Measurements from ENCODE around the gene VWA2. TPM values are rescaled to one million over a fixed set of nuclear protein-coding genes. Genes with fewer than 3 reads are reported as not detected.

The VWA2 gene
- total and polyA plus RNA-seq, 2 donors (not counting 3 experiments of a cell fraction or from before 2014, with no cell fraction given) = not detected

- Histone ChIP-seq H3K4me2 (ENCODE audit: insufficient read depth, low read length) (no peak overlapping the region), H3K4me3 (replicated peaks in 1 of 3; ENCODE audit: insufficient read depth in 1 of 3, low read depth in 1 of 3, low read length in 3 of 3) (no peak overlapping the region), H3K79me2 (ENCODE audit: control insufficient read depth, insufficient read depth, low read length) (no peaks in the 10 kb centered on the region), H3K9me3 (replicated peaks; ENCODE audit: control insufficient read depth, insufficient read depth, low read length) (no peaks in the 10 kb centered on the region), H2AFZ (ENCODE audit: low read depth, low read length) (no peak overlapping the region), H3K36me3 (ENCODE audit: control insufficient read depth in 2 of 2, extremely low read depth in 1 of 2, insufficient read depth in 2 of 2, low read length in 2 of 2) (no peaks in the 10 kb centered on the region), H3K27me3 (ENCODE audit: control insufficient read depth in 2 of 2, insufficient read depth in 2 of 2, low read length in 2 of 2) (peaks cover 0 to 12% of the 10 kb centered on the region in 2 experiments), H3K9ac (replicated peaks; ENCODE audit: extremely low read depth, insufficient read depth, low read length) (no peak overlapping the region), H3K9me1 (replicated peaks; ENCODE audit: control insufficient read depth, extremely low read depth, insufficient read depth, low read length) (no peaks in the 10 kb centered on the region), H3K27ac (ENCODE audit: insufficient read depth, low read depth, low read length) (no peak overlapping the region), H4K20me1 (replicated peaks; ENCODE audit: control insufficient read depth, extremely low read depth, insufficient read depth, low read length) (no peaks in the 10 kb centered on the region), H3K4me1 (ENCODE audit: control insufficient read depth, extremely low read depth, insufficient read depth, low read length) (no peaks in the 10 kb centered on the region)
- no peak for TF ChIP-seq EZH2 (IDR thresholded peaks at IDR 0.05; ENCODE audit: borderline replicate concordance, low read depth, low read length, severe bottlenecking)
- TF ChIP-seq JUN (IDR thresholded peaks at IDR 0.05; ENCODE audit: borderline replicate concordance, insufficient read depth, insufficient read length, low read depth) = no peak
- TF ChIP-seq CTCF (IDR thresholded peaks at IDR 0.05; ENCODE audit: extremely low read depth in 1 of 2, insufficient read depth in 1 of 2, low read depth in 1 of 2, low read length in 2 of 2) = no peak
- TF ChIP-seq MAX (IDR thresholded peaks at IDR 0.05; ENCODE audit: insufficient read depth, insufficient read length) = no peak
- FAIRE-seq (no peak), DNase-seq (ENCODE audit: low read depth, low spot score) (no peak)
- intact Hi-C loops (cut with micrococcal nuclease) (no loop called here), dilution Hi-C loops (cut with MboI; ENCODE audit: extremely low pct_ligation_motif_present, low sequenced_read_pairs) (no loop called here)
- ChIA-PET POLR2A (no interaction called here), CTCF (interaction anchor here (3.5 kb wide), 1 partner anchor 24 kb away, joined by 17 read pairs; no protein-coding TSS in a partner anchor)
- no TSS peak for BruUV-seq (replicated peaks)
Observed at GRCh38 chr10:114327537-114328440, 88.7 kb downstream of the VWA2 start.
